GM21723 (cell line): ENCODE data around the gene PDK3.

ENCODE experiments used
- ATAC-seq: cut with Tn5 transposase; IDR thresholded peaks from one replicate; pipeline ENCODE4 v1.9.1; 2021; ENCODE audit warnings: mild to moderate bottlenecking, moderate library complexity; ENCODE audit not compliant: unreplicated experiment

PDK3 gene

GRCh38 chrX:24547961-24548360 is 82.9 kb downstream of the PDK3 start:
- no peak for ATAC-seq

DNA sequence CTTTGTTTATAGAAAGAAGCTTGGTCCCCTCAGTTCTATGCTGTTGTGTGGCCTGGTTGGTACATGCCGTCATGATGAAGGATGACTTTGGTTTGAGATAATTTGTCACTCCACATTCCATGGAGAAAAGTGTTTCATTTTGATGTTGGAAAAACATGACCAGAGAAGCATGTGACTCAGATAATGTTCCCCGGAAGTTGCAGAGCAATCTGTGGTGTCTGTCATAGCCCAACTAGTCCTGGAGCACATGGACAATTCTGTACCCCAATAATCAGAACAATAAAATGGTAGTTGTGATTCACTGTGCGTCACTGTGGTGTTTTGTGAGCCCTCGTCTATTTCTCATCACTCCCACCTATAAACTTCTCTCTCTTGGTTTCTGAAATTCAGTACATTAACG is 85.1 kb downstream of the PDK3 start:
- ATAC-seq = no peak

- no peak for ATAC-seq
Measured at GRCh38 chrX:24553011-24553410, 87.9 kb downstream of the PDK3 start.

DNA sequence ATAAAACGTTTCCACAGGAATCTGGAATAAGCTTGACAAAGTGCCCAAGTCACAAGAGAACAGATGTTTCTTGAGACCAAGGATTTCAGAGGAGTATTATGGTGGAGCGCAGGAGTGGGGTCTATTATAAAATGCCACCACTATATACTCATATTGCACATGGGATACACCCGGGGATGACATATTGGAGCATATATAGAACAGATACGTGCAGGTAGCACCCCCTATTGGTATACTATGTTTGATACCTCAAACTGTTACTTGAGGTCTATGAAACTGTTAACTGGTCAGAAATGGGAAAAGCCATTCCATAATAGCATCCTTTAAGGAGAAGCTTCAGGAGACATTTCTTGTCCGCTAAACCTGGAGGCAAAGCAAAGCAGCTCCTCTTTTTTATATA is 96.0 kb downstream of the PDK3 start:
- no peak for ATAC-seq

DNA sequence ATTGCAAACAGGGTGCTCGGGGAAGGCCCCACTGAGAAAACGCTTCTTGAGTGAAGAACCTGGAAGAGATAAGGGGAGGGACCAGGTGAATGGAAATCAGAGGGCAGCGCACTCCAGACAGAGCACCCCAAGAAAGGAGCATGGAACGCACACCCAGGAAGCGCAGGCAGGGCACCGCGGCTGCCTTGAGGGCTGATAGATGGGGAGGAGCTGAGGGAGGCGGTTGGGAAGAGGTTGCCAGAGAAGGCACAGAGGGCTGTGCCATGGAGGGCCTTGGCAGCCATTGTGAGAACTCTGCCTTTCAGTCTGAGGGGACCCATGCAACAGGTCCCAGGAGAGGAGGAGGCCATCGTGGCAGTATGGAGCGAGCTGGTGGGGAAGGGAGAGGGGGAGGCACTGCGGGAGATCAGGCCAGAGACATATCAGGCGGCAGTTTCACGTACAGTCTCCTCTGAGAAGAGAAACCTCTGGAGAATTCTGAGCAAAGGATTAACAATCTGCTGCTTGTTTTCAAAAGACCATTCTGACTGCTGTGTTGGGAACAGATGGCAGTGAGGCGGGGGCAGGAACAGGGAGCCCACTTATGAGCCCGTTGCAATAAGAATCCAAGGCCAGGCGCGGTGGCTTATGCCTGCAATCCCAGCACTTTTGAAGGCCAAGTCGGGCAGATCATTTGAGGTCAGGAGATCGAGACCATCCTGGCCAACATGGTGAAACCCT is 98.4 kb downstream of the PDK3 start:
- no peak for ATAC-seq

DNA sequence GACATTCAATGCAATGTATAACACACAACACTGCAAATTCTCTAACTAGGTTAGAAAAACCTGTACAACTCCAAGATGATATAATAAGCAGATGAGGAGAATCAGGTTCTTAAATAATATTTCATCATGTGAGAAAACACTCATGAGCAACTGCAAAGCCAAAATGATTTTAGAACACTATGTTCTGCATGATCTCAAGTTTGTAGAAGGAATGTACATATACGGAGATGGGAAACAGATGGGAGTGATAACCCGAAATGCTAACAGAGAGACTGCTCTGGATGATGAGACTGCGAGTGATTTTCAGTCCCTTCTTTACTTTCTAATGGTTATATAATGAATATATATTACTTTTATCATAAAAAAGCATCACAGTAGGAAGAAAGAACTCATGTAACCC is 101.2 kb downstream of the PDK3 start:
- no peak for ATAC-seq

- ATAC-seq = no peak
Measured at GRCh38 chrX:24567169-24567568, 102.1 kb downstream of the PDK3 start.

DNA sequence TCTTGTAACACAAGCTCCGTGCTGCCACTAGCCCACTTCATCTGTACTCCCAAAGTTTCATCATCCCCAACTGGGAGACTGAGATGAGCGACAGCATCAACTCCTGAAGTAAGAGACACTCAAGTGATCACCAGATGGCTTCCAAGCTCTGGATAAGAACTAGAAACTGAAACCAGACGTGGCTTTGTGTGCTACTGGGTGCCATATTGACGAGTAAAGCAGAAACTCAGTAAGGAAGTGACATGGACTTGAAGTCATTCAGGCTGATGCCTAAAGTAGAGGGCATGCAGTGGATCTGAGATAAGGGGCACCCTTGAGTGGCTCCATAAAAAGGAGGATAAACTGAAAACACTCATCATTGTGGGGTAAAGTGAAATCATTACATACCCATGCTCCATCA is 109.7 kb downstream of the PDK3 start:
- ATAC-seq = no peak

GRCh38 chrX:24575496-24575895 is 110.4 kb downstream of the PDK3 start:
- no peak for ATAC-seq

GRCh38 chrX:24577091-24577490 is 112.0 kb downstream of the PDK3 start:
- ATAC-seq = no peak
